Glomerular visceral epithelial cell (primary cell): ENCODE measurements around the gene IL20RB.
"Not testable (repeated sequence)": the region's sequence is repeated elsewhere in the genome, so short reads cannot be mapped to it uniquely, and the experiment has no call there.

ENCODE experiments used
- DNase-seq: peaks from one replicate; pipeline ENCODE4 v3.0.0-alpha.2; 2016; ENCODE audit errors: extremely low spot score

Gene IL20RB

DNA sequence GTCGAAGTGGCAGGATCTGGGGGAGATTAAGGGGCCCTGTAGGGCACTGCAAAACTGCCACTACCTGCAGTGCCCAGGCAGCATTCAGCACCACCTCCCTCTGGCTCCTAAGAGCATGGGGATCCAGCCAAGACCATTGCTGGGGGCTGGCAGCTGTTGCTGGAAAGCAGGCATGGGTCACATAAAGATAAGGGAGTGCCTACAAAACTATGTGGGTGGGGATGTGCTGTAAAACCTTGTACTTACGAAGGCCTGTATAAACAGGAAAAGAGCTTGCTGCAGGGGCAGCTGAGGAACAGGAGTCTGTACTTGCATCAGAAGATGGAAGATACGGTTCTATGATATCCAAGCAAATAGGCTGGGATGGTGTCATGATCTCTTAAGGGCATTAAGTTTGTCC lies 27.1 kb downstream of the IL20RB start:
- no peak for DNase-seq

DNA sequence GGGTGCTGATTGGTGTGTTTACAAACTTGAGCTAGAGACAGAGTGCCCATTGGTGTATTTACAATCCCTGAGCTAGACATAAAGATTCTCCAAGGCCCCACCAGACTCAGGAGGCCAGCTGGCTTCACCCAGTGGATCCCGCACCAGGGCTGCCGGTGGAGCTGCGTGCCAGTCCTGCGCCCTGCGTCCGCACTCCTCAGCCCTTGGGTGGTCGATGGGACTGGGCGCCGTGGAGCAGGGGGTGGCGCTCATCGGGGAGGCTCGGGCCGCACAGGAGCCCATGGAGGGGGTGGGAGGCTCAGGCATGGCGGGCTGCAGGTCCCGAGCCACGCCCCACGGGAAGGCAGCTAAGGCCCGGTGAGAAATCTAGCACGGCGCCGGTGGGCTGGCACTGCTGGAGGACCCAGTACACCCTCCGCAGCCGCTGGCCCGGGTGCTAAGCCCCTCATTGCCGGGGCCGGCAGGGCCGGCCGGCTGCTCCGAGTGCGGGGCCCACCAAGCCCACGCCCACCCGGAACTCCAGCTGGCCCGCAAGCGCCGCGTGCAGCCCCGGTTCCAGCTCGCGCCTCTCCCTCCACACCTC lies 29.7 kb downstream of the IL20RB start:
- not testable (repeated sequence) for DNase-seq

DNA sequence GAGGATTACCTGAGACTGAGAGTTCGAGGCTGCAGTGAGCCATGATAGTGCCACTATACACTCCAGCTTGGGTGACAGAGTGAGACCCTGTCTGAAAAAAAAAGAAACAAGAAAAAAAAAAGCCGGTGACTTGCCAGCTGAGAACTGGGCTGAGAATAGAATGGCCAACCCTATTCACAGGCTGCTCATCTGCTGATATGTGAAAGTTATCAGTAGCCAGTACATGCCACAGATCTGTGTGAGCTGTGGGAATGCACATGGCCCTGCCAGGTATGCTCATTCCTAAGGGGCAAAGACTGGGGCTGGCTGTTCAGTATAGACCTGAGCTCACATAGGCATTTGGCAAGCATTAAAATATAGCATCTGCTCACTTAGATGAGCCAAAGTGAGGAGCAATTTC lies 30.9 kb downstream of the IL20RB start:
- DNase-seq, result no peak

DNA sequence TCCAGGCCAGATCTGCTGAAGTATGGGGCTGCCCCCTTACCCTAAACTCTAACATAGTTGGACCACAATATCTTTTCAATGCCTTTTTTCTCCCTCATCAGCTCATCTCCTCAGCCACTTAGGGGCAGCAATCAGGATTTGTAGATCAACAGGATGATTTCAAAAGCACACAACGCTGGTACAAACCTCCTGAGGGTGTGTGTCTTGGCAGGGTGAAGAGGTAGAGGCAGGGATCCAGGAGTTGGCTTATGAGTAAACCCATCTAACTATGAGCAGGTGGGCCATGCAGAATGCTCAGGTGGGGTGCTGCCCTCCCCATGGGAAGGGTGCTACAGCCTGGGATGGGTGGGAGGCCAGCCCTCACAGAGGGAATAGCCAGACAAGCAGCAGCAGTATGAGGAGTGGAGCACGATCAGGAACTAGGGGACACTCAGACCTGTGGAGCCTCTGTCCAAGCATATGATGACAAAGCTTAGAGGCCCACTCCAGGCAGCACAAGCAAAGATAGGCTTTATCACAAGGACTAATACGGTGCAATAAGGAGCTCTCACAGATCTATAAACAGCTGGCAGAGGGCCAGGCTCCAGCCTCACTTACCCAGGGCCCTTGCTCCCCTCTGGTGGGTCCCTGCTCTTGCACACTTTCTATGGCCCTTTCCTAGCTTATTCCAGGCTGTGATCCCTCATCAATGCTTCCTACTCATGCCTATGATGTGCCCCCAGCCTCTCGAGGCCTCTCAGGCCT lies 32.2 kb downstream of the IL20RB start:
- no peak for DNase-seq

DNA sequence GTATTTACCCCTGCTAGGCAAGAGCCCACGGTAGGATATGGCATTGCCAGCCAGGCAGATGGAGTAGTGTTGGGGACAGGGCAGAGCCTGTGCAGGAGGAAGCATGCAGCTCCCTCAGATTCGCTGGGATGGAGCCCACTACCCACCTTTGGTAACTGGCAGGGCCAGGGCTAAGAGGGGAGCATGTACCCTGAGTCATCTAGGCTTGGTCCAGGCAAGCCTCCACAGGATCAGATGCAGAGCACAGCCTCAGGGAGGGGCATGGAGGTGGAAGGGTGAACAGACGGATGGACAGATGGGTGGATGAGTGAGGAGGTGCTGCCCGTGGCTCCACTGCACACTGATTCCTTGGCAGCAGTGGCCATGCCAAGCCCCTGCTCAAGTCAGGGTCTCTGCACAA lies 33.0 kb downstream of the IL20RB start:
- DNase-seq, result no peak

DNA sequence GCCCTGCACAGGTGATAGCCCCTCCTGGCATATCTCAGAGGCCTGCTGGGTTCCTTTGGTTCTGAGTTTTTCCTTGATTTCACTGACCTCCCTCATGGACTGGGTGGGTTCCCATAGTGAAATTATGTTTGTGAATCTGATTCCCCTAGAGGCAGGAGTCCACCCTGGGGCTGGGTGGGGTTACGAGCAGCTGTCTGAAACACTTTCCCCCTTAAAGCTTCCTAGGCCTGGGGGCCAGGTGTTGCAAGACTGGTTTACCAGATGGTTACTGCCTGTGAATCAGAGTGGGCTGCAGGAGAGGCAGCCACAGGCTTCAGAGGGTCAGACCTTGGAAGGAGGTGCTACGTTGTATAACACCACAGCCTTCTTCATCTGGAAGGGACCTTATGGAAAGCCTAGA lies 34.3 kb downstream of the IL20RB start:
- no peak for DNase-seq

DNA sequence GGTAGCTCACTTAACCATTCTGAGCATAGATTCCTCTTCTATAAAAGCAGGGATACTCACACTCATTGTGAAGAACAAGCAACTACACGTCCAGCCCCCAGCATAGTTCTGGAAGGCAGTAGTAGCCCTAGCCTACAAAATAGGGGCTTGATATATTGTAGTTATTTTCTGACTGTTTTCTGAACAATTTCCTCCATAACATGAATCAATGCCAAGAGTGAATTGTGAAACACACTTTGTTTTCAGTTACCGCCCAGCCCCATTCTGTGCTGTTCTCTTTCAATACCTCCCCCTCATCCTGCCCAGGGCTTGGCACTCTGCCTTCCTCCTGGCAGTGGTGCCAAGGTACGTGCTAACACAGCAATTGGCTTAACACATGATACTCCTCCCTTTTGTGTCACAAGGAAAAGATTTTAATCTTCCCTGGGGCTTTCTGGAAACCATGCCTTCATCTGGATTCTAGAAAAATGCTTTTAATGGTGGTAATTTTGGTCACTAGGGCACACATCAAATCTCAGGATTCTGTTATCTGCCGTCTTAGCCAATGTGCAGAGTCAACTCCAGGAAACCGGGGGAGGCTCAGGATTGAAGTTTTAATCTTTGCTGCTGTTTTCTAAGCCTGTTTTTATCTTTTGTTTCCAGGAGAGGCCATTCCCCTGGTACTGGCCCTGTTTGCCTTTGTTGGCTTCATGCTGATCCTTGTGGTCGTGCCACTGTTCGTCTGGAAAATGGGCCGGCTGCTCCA lies 37.2 kb downstream of the IL20RB start:
- DNase-seq, result no peak

DNA sequence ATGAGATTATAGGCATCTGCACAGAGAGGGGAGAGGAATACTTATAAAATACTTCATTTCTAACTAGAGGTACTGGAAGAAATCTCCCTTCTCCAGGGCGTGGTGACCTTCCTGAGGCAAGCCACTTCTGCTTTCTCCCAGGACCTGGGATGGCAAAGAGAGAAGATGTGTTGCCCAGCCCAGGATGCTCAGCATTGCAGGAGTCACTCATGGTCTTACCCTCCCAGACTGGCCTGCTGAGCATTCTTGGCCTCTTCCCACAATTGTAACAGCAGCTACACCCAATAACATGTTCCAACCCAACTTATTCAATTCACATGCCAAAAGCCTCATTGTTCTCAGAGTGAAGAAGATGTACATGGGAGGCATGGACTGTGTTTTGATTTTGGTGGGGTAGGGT lies 37.9 kb downstream of the IL20RB start:
- DNase-seq, result no peak

DNA sequence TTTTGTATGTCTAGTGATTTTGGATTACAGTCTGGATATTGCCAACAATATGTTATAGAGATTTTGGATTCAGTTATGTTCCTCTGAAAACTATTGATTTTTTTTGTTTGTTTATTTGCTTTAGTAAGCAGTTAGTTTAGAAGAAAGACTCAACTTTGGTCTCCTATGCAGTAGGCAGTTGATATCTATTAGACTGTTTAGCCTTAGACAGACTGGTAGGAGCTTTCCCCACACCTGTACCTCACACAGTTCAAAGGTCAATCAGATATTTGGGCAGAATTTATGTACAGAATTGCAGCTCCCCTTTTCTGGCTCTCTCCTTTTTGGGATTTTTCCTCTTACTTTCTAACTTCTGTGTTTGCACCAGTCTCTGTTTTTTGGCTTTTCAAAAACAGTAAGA lies 42.3 kb downstream of the IL20RB start:
- no peak for DNase-seq

DNA sequence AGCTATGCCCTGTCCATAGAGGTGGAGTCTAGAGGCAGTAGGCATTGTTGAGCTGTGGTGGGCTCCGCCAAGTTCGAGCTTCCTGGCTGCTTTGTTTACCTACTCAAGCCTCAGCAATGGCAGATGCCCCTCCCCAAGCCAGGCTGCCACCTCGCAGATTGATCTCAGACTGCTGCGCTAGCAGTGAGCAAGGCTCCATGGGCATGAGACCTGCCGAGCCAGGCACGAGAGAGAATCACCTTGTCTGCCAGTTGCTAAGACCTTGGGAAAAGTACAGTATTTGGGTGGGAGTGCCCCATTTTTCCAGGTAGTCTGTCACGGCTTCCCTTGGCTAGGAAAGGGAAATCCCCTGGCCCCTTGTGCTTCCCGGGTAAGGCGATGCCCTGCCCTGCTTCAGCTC lies 49.6 kb downstream of the IL20RB start:
- DNase-seq, result not testable (repeated sequence)

DNA sequence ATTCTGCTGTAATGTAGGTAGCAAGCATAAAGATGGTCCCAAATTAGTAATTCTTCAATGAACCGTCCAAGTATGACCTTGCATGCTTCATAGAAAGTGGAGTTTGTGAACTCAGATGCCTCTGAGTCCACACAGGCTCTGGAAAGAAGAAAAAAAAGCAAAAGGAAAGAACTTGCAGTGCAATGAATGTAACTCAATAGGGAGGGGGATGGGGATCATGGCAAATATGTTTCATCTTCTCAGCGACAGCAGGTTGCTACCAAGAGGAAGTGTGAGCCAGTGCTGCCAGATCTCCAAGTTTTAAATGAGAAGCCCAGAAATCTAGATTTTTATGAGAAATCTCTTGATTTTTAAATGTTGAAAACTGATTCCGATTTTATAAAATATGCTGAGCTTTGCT lies 50.3 kb downstream of the IL20RB start:
- DNase-seq, result no peak

DNA sequence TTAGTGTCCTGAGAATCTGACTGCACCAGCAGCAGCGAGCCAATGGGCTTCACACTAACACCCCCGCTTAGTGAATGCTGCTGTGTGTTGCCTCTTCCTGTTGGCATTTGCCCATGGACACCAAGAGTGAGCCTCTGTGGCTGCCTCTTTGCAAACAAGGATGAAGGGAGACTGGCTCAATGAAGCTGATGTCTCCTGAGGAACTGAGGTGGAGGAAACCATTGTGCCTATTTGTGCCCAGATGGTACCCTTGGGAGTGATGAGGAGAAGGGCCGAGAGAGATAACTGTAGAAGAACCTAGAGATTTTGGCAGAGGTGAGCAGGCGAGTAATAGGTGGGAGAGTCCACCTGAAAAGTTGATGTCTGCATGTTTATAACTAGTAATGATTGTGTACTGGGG lies 51.2 kb downstream of the IL20RB start:
- no peak for DNase-seq

DNA sequence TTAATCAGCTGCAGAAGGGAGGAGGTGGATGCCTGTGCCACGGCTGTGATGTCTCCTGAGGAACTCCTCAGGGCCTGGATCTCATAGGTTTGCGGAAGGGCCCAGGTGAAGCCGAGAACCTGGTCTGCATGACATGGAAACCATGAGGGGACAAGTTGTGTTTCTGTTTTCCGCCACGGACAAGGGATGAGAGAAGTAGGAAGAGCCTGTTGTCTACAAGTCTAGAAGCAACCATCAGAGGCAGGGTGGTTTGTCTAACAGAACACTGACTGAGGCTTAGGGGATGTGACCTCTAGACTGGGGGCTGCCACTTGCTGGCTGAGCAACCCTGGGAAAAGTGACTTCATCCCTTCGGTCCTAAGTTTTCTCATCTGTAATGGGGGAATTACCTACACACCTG lies 52.4 kb downstream of the IL20RB start:
- DNase-seq, result no peak

DNA sequence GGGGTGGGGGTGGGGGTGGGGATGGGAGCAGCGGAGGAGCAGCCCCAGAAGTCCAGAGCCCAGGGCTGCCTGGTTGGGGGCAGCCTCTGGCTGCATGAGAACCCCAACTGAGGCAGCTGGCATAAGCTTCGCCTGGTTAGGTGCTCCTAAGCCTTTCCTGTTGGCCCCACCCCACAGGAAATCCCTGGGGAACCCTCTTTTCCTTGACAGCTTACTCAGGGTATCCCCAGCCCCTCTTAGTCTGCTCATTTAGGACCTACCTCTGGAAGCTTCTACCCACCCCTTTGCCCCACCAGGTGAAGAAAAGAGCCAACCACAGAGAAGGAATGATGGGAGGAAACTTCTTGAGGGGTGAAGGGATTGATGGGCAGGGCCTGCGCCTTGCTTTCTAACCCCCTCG lies 53.4 kb downstream of the IL20RB start:
- no peak for DNase-seq

DNA sequence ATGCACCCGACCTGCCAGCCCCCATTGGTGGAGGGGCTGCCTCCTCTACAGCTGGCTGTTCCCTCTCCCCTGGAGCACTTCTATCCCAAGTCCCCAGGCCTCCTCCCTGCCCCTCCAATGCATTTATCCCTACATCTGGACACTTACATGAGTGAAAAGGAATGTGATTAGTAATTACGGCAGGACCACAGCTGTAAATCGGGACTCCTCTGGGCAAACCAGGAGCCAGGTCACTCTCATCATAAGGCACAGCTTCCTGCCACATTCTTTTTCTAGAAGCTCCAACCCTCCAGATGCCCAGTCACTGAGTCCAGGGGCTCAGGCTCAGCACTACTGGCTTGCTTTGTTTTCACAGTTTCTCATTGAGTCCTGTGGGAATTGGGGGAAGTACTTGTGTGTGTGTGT lies 54.3 kb downstream of the IL20RB start:
- DNase-seq, result peak; percentile 73

DNA sequence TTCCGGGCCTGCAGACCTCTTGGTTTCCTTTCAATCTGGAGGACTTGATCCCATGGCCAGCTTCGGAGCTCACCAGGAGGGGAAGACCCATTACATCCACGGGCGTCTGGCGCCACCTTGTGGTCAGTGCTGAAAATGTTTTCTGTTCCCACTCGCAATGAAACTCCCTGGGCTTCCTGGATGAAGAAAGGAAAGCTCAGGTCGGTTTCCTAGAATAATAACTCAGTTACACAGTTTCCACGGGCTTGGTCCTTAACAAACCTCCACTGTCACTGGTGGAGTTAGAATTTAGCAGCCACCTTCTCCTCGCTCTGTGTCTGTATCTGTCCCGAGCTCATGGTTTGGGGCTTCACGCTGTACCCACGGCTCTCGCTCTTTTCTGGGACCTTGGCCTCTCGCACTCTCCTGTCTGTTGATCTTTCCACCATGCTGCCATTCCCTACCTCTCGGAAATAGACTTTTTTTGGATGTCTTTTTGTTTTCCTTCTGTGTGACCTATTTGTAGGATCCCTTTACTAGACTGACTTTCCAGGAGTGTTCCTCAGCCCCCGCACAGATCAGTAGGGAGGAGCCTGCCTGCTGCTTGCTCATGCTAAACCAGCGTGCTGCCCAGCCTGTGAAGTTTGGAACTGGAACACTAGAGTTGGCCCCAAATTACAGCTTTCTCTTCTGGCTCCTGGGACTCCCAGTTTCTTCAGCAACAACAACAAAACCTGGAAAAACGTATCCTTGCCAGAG lies 56.3 kb downstream of the IL20RB start:
- DNase-seq, result peak; percentile 90

DNA sequence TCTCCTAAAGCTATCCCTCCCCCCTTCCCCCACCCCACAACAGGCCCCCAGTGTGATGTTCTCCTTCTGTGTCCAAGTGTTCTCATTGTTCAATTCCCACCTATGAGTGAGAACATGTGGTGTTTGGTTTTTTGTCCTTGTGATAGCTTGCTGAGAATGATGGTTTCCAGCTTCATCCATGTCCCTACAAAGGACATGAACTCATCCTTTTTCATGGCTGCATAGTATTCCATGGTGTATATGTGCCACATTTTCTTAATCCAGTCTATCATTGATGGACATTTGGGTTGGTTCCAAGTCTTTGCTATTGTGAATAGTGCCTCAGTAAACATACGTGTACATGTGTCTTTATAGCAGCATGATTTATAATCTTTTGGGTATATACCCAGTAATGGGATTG lies 59.5 kb downstream of the IL20RB start:
- DNase-seq, result not testable (repeated sequence)

DNA sequence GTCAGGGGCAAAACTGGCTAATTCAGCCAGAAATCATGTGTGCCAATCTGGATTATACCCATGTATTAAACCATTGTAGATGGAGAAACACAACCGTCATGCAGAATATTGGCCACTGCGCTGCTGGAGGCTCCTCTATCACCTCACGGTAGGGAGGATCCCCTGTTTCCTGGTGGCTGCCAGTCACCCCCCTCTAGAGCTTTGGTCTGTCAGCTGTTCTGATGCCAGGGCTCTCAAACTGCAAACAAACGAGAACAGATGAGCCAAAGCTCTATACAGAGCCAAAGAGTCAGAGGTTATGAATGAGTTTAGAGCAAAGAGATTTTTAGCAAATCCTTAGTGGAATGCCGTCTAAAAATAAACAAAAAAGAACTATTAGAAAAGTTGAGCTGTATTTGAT lies 62.5 kb downstream of the IL20RB start:
- no peak for DNase-seq

DNA sequence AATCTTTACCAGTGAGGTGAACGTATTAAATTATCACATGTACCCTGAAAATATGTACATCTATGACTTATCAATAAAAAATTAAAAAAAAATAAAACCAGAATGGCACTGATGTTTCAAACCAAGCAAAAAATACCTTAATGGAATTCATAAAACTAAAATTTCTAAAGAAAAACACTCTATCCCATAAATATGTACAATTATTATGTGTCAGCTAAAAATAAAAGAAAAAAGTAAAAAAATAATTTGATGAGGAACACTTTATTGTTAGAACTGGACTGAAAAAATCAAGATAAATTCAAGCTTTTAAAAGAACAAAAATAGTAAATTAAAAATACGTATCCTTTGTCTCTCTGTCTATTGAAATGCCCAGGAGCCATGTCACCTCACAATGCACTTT lies 63.1 kb downstream of the IL20RB start:
- no peak for DNase-seq

DNA sequence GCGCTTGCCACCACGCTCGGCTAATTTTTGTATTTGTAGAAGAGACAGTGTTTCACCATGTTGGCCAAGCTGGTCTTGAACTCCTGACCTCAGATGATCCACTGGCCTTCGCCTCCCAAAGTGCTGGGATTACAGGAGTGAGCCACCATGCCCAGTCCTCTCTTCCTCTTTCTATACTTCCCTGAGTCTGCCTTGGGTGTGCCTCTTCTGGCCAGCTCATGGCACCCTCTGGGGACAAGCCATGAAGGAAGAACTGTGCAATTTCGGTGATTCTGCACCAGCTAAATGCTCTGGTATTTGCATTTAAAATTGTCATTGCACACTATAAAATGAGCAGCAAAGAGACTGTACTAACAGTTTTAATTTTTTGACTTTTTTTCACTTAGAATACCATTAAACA lies 66.6 kb downstream of the IL20RB start:
- DNase-seq, result no peak

DNA sequence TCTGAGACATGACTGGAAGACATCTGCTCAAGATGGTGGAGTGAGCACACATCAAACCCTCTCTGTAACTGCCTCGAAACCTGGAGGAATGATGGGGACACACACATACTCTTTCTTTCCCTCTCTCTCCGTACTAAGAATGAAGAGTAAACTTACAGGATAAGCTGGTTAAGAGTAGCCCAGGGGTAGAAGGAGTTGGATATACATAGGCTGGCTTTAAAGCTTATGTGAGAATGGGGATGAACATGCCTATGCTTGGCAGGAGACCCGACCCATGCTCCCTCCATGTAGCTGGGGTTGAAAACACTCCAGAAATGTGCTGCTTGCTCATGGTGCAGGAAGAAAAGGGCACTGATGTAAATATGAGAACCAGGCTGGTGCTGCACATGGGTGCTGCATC lies 68.9 kb downstream of the IL20RB start:
- no peak for DNase-seq

DNA sequence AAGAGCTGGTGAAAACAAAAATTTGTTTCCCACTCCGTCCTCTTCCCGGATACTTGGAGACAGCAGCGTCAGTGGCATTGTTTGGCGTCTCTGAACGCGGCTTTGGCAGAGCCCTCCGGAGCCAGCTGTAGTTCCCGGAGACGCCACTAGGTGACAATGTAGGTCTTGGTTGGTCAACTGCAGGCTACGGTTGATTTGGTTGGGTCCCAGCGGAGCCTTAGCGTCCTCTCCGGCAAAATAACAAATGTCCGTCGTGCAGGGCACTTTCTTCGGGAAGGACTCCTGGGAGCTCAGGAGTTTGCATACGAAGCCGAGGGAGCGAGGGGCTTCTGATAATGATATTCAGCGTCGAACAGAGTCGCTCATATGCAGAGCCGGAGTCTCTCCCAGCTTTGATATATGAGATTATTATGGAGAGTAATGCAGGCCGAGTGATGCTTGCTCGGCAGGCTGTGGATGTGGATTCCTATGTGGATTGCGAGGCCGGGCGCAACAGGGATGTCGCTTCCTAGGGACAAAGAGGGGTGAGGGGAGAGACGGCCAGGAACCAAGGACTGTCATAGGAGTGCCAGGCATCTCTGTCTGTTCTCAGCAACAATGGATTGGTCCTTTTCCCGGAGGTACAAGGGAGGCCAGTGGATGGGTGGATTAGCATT lies 74.8 kb downstream of the IL20RB start:
- DNase-seq, result peak; percentile 69
